ENCODE results near the gene MROH9. TPM values are rescaled to one million over a fixed set of nuclear protein-coding genes. Genes with fewer than 3 reads are reported as not detected.
"Not testable (repeated sequence)": the region's sequence is repeated elsewhere in the genome, so short reads cannot be mapped to it uniquely, and the experiment has no call there.

The MROH9 gene
- polyA plus RNA-seq, 2 donors = not detected

- not testable (repeated sequence) for H3K4me3 ChIP-seq (ENCODE audit: low read depth in 1 of 2, low read length in 2 of 2); H3K27me3 ChIP-seq (ENCODE audit: control insufficient read depth in 1 of 2, insufficient read depth in 2 of 2, low read length in 2 of 2); H3K4me1 ChIP-seq (ENCODE audit: control insufficient read depth in 2 of 2, insufficient read depth in 2 of 2, low read length in 1 of 2); H3K36me3 ChIP-seq (ENCODE audit: control insufficient read depth in 2 of 2, insufficient read depth in 2 of 2, low read length in 1 of 2); H3K27ac ChIP-seq (ENCODE audit: low read depth in 2 of 2, low read length in 1 of 2); H3K9me3 ChIP-seq (ENCODE audit: control insufficient read depth in 2 of 2, insufficient read depth in 1 of 2, low read depth in 1 of 2, low read length in 1 of 2)
- 30 to 65% methylated on average over 1 of the region's 1 CpG for WGBS, 2 donors
Observed at GRCh38 chr1:170924656-170925055, 10.7 kb upstream of the MROH9 start.

- H3K9me3 ChIP-seq (ENCODE audit: control insufficient read depth in 2 of 2, insufficient read depth in 1 of 2, low read depth in 1 of 2, low read length in 1 of 2) = no peaks in the 10 kb centered on the region
- no peaks in the 10 kb centered on the region for H3K4me1 ChIP-seq (ENCODE audit: control insufficient read depth in 2 of 2, insufficient read depth in 2 of 2, low read length in 1 of 2)
- H3K36me3 ChIP-seq (ENCODE audit: control insufficient read depth in 2 of 2, insufficient read depth in 2 of 2, low read length in 1 of 2) = no peaks in the 10 kb centered on the region
- 51 to 67% methylated on average over 8 of the region's 8 CpGs for WGBS, 2 donors
- no peaks in the 10 kb centered on the region for H3K27me3 ChIP-seq (ENCODE audit: control insufficient read depth in 1 of 2, insufficient read depth in 2 of 2, low read length in 2 of 2)
- H3K4me3 ChIP-seq (ENCODE audit: low read depth in 1 of 2, low read length in 2 of 2) = no peak overlapping the region
- no peak overlapping the region for H3K27ac ChIP-seq (ENCODE audit: low read depth in 2 of 2, low read length in 1 of 2)
Observed at GRCh38 chr1:170927955-170928840, 7.1 kb upstream of the MROH9 start.

GRCh38 chr1:170929412-170929834, 5.9 kb upstream of the MROH9 start:
- Histone ChIP-seq H3K27ac (ENCODE audit: low read depth in 2 of 2, low read length in 1 of 2) (no peak overlapping the region), H3K27me3 (ENCODE audit: control insufficient read depth in 1 of 2, insufficient read depth in 2 of 2, low read length in 2 of 2) (no peaks in the 10 kb centered on the region), H3K36me3 (ENCODE audit: control insufficient read depth in 2 of 2, insufficient read depth in 2 of 2, low read length in 1 of 2) (no peaks in the 10 kb centered on the region), H3K9me3 (ENCODE audit: control insufficient read depth in 2 of 2, insufficient read depth in 1 of 2, low read depth in 1 of 2, low read length in 1 of 2) (no peaks in the 10 kb centered on the region), H3K4me1 (ENCODE audit: control insufficient read depth in 2 of 2, insufficient read depth in 2 of 2, low read length in 1 of 2) (no peaks in the 10 kb centered on the region), H3K4me3 (ENCODE audit: low read depth in 1 of 2, low read length in 2 of 2) (no peak overlapping the region)
- 34 to 51% methylated on average over 4 of the region's 4 CpGs for WGBS, 2 donors

GRCh38 chr1:170929835-170930554, 5.3 kb upstream of the MROH9 start:
- Histone ChIP-seq H3K27ac (ENCODE audit: low read depth in 2 of 2, low read length in 1 of 2) (no peak overlapping the region), H3K4me3 (ENCODE audit: low read depth in 1 of 2, low read length in 2 of 2) (no peak overlapping the region)

GRCh38 chr1:170931650-170932049, 3.7 kb upstream of the MROH9 start:
- 84% methylated on average over 2 of the region's 2 CpGs for WGBS, 2 donors
- Histone ChIP-seq H3K27me3 (ENCODE audit: control insufficient read depth in 1 of 2, insufficient read depth in 2 of 2, low read length in 2 of 2) (no peaks in the 10 kb centered on the region), H3K4me3 (ENCODE audit: low read depth in 1 of 2, low read length in 2 of 2) (no peak overlapping the region), H3K36me3 (ENCODE audit: control insufficient read depth in 2 of 2, insufficient read depth in 2 of 2, low read length in 1 of 2) (no peaks in the 10 kb centered on the region), H3K9me3 (ENCODE audit: control insufficient read depth in 2 of 2, insufficient read depth in 1 of 2, low read depth in 1 of 2, low read length in 1 of 2) (no peaks in the 10 kb centered on the region), H3K27ac (ENCODE audit: low read depth in 2 of 2, low read length in 1 of 2) (no peak overlapping the region), H3K4me1 (ENCODE audit: control insufficient read depth in 2 of 2, insufficient read depth in 2 of 2, low read length in 1 of 2) (no peaks in the 10 kb centered on the region)

More at GRCh38 chr1:170929835-170930554, 5.3 kb upstream of the MROH9 start:
- H3K36me3 ChIP-seq (ENCODE audit: control insufficient read depth in 2 of 2, insufficient read depth in 2 of 2, low read length in 1 of 2) = no peaks in the 10 kb centered on the region
- 11 to 12% methylated on average over 7 of the region's 7 CpGs for WGBS, 2 donors
- H3K4me1 ChIP-seq (ENCODE audit: control insufficient read depth in 2 of 2, insufficient read depth in 2 of 2, low read length in 1 of 2) = no peaks in the 10 kb centered on the region
- no peaks in the 10 kb centered on the region for H3K9me3 ChIP-seq (ENCODE audit: control insufficient read depth in 2 of 2, insufficient read depth in 1 of 2, low read depth in 1 of 2, low read length in 1 of 2)
- H3K27me3 ChIP-seq (ENCODE audit: control insufficient read depth in 1 of 2, insufficient read depth in 2 of 2, low read length in 2 of 2) = no peaks in the 10 kb centered on the region

- H3K4me1 ChIP-seq (ENCODE audit: control insufficient read depth in 2 of 2, insufficient read depth in 2 of 2, low read length in 1 of 2) = no peaks in the 10 kb centered on the region
- 84 to 89% methylated on average over 3 of the region's 3 CpGs for WGBS, 2 donors
- H3K36me3 ChIP-seq (ENCODE audit: control insufficient read depth in 2 of 2, insufficient read depth in 2 of 2, low read length in 1 of 2) = no peaks in the 10 kb centered on the region
- no peaks in the 10 kb centered on the region for H3K9me3 ChIP-seq (ENCODE audit: control insufficient read depth in 2 of 2, insufficient read depth in 1 of 2, low read depth in 1 of 2, low read length in 1 of 2)
- H3K27ac ChIP-seq (ENCODE audit: low read depth in 2 of 2, low read length in 1 of 2) = no peak overlapping the region
- H3K4me3 ChIP-seq (ENCODE audit: low read depth in 1 of 2, low read length in 2 of 2) = no peak overlapping the region
- H3K27me3 ChIP-seq (ENCODE audit: control insufficient read depth in 1 of 2, insufficient read depth in 2 of 2, low read length in 2 of 2) = no peaks in the 10 kb centered on the region
Observed at GRCh38 chr1:170932236-170932635, 3.1 kb upstream of the MROH9 start.

- 92 to 95% methylated on average over 3 of the region's 3 CpGs for WGBS, 2 donors
- H3K27me3 ChIP-seq (ENCODE audit: control insufficient read depth in 1 of 2, insufficient read depth in 2 of 2, low read length in 2 of 2) = no peaks in the 10 kb centered on the region
- no peaks in the 10 kb centered on the region for H3K36me3 ChIP-seq (ENCODE audit: control insufficient read depth in 2 of 2, insufficient read depth in 2 of 2, low read length in 1 of 2)
- H3K4me1 ChIP-seq (ENCODE audit: control insufficient read depth in 2 of 2, insufficient read depth in 2 of 2, low read length in 1 of 2) = no peaks in the 10 kb centered on the region
- peaks cover 0 to 4% of the 10 kb centered on the region in 2 donors for H3K9me3 ChIP-seq (ENCODE audit: control insufficient read depth in 2 of 2, insufficient read depth in 1 of 2, low read depth in 1 of 2, low read length in 1 of 2)
- H3K27ac ChIP-seq (ENCODE audit: low read depth in 2 of 2, low read length in 1 of 2) = no peak overlapping the region
- no peak overlapping the region for H3K4me3 ChIP-seq (ENCODE audit: low read depth in 1 of 2, low read length in 2 of 2)
Observed at GRCh38 chr1:170938281-170938680, 2.9 kb downstream of the MROH9 start.

GRCh38 chr1:170939476-170939875, 4.1 kb downstream of the MROH9 start:
- 58 to 65% methylated on average over 2 of the region's 2 CpGs for WGBS, 2 donors
- H3K27ac ChIP-seq (ENCODE audit: low read depth in 2 of 2, low read length in 1 of 2) = no peak overlapping the region
- peaks cover 0 to 4% of the 10 kb centered on the region in 2 donors for H3K9me3 ChIP-seq (ENCODE audit: control insufficient read depth in 2 of 2, insufficient read depth in 1 of 2, low read depth in 1 of 2, low read length in 1 of 2)
- H3K4me1 ChIP-seq (ENCODE audit: control insufficient read depth in 2 of 2, insufficient read depth in 2 of 2, low read length in 1 of 2) = no peaks in the 10 kb centered on the region
- H3K36me3 ChIP-seq (ENCODE audit: control insufficient read depth in 2 of 2, insufficient read depth in 2 of 2, low read length in 1 of 2) = no peaks in the 10 kb centered on the region
- no peak overlapping the region for H3K4me3 ChIP-seq (ENCODE audit: low read depth in 1 of 2, low read length in 2 of 2)
- H3K27me3 ChIP-seq (ENCODE audit: control insufficient read depth in 1 of 2, insufficient read depth in 2 of 2, low read length in 2 of 2) = no peaks in the 10 kb centered on the region

- H3K9me3 ChIP-seq (ENCODE audit: control insufficient read depth in 2 of 2, insufficient read depth in 1 of 2, low read depth in 1 of 2, low read length in 1 of 2); H3K4me1 ChIP-seq (ENCODE audit: control insufficient read depth in 2 of 2, insufficient read depth in 2 of 2, low read length in 1 of 2); H3K27ac ChIP-seq (ENCODE audit: low read depth in 2 of 2, low read length in 1 of 2); H3K27me3 ChIP-seq (ENCODE audit: control insufficient read depth in 1 of 2, insufficient read depth in 2 of 2, low read length in 2 of 2); H3K4me3 ChIP-seq (ENCODE audit: low read depth in 1 of 2, low read length in 2 of 2); H3K36me3 ChIP-seq (ENCODE audit: control insufficient read depth in 2 of 2, insufficient read depth in 2 of 2, low read length in 1 of 2): not testable (repeated sequence)
- WGBS, 2 donors = 76 to 96% methylated on average over 1 of the region's 1 CpG
Observed at GRCh38 chr1:170951744-170952143, 16.4 kb downstream of the MROH9 start.

Data from esophagus (tissue), 2 donors.